HL-60 (cell line): ENCODE measurements around the gene USP35.

Experiments used
- DNase-seq, 2 experiments: peaks; one replicate each; pipeline ENCODE4 v3.0.0-alpha.2; 2010 to 2020; ENCODE audit warnings: low read depth in 1 of 2, low spot score in 1 of 2
- H3K27ac ChIP-seq: fragments of 250-450 bp; sonication (Bioruptor Pico); replicated peaks from 2 replicates; pipeline ENCODE4 v1.5.1; 2020; ENCODE audit warnings: mild to moderate bottlenecking, moderate library complexity
- H3K27me3 ChIP-seq: fragments of 250-450 bp; sonication (Bioruptor Pico); 2 replicates; pipeline ENCODE4 v1.5.1; 2021; ENCODE audit warnings: mild to moderate bottlenecking, moderate library complexity; ENCODE audit not compliant: insufficient read depth, poor library complexity, severe bottlenecking
- H3K4me3 ChIP-seq: replicated peaks from 2 replicates; pipeline ENCODE4 v1.5.1; 2011; ENCODE audit warnings: mild to moderate bottlenecking, control low read depth, low read length; ENCODE audit not compliant: insufficient read depth
- GABPA ChIP-seq: IDR thresholded peaks from 2 replicates; pipeline ENCODE4 v1.6.1; 2012; ENCODE audit warnings: low read depth
- POLR2AphosphoS5 ChIP-seq: IDR thresholded peaks from 2 replicates; pipeline ENCODE4 v1.6.1; 2012; ENCODE audit warnings: low read depth
- SPI1 ChIP-seq: IDR thresholded peaks from 2 replicates; pipeline ENCODE4 v1.6.1; 2012; ENCODE audit warnings: low read depth, mild to moderate bottlenecking, borderline replicate concordance
- TF ChIP-seq, protein P1 (sequence below): IDR thresholded peaks from 2 replicates; pipeline ENCODE4 v1.6.1; 2012; ENCODE audit warnings: low read depth; ENCODE audit not compliant: insufficient replicate concordance
- TF ChIP-seq, protein P2 (sequence below): IDR thresholded peaks from one replicate; pipeline ENCODE4 v1.5.1; 2011; ENCODE audit warnings: low read length, control low read depth, inconsistent platforms; ENCODE audit not compliant: insufficient read depth

Gene USP35

DNA sequence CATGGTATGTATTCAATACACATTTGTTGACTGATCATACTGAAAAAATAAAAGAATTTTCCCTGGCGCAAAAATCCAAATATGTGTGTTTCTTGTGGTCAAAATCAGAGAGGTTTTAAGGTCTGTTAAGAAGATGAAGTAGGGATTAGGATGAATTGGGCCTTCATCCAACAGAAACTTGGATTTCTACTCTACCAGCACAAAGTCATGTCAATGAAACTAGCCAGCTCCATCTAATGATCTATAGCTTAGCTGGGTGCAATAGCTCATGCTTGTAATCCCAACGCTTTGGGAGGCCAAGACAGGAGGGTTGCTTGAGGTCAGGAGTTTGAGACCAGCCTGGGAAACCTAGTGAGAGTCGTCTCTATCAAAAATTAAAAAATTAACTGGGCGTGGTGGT lies 65.5 kb downstream of the USP35 start:
- Histone ChIP-seq H3K27ac (no peak overlapping the region), H3K27me3 (no peaks in the 10 kb centered on the region), H3K4me3 (no peak overlapping the region)
- TF ChIP-seq GABPA = no peak
- TF ChIP-seq, protein P1, sequence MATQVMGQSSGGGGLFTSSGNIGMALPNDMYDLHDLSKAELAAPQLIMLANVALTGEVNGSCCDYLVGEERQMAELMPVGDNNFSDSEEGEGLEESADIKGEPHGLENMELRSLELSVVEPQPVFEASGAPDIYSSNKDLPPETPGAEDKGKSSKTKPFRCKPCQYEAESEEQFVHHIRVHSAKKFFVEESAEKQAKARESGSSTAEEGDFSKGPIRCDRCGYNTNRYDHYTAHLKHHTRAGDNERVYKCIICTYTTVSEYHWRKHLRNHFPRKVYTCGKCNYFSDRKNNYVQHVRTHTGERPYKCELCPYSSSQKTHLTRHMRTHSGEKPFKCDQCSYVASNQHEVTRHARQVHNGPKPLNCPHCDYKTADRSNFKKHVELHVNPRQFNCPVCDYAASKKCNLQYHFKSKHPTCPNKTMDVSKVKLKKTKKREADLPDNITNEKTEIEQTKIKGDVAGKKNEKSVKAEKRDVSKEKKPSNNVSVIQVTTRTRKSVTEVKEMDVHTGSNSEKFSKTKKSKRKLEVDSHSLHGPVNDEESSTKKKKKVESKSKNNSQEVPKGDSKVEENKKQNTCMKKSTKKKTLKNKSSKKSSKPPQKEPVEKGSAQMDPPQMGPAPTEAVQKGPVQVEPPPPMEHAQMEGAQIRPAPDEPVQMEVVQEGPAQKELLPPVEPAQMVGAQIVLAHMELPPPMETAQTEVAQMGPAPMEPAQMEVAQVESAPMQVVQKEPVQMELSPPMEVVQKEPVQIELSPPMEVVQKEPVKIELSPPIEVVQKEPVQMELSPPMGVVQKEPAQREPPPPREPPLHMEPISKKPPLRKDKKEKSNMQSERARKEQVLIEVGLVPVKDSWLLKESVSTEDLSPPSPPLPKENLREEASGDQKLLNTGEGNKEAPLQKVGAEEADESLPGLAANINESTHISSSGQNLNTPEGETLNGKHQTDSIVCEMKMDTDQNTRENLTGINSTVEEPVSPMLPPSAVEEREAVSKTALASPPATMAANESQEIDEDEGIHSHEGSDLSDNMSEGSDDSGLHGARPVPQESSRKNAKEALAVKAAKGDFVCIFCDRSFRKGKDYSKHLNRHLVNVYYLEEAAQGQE = no peak
- TF ChIP-seq POLR2AphosphoS5 = no peak
- no peak for TF ChIP-seq SPI1
- TF ChIP-seq, protein P2, sequence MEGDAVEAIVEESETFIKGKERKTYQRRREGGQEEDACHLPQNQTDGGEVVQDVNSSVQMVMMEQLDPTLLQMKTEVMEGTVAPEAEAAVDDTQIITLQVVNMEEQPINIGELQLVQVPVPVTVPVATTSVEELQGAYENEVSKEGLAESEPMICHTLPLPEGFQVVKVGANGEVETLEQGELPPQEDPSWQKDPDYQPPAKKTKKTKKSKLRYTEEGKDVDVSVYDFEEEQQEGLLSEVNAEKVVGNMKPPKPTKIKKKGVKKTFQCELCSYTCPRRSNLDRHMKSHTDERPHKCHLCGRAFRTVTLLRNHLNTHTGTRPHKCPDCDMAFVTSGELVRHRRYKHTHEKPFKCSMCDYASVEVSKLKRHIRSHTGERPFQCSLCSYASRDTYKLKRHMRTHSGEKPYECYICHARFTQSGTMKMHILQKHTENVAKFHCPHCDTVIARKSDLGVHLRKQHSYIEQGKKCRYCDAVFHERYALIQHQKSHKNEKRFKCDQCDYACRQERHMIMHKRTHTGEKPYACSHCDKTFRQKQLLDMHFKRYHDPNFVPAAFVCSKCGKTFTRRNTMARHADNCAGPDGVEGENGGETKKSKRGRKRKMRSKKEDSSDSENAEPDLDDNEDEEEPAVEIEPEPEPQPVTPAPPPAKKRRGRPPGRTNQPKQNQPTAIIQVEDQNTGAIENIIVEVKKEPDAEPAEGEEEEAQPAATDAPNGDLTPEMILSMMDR = no peak
- DNase-seq = no peak

DNA sequence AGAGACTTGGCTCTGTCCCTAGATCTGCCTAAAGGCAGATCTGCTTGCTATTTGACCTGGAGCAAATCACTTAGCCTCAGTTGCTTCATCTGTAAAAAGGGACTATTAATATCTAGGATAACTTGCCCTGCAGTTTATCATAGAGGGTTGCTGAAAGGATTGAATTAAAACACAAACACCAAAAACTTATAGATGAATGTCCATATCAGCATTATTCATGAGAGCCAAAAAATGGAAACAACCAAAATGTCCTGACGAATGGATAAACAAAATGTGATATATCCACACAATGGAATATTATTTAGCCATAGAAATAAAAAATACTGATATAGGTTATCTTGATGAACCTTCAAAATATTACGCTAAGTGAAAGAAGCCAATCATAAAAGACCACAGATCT lies 67.2 kb downstream of the USP35 start:
- no peak overlapping the region for H3K27ac ChIP-seq
- no peaks in the 10 kb centered on the region for H3K27me3 ChIP-seq
- DNase-seq = no peak
- H3K4me3 ChIP-seq = no peak overlapping the region
- TF ChIP-seq, protein P2 = no peak
- no peak for TF ChIP-seq SPI1
- TF ChIP-seq POLR2AphosphoS5 = no peak

DNA sequence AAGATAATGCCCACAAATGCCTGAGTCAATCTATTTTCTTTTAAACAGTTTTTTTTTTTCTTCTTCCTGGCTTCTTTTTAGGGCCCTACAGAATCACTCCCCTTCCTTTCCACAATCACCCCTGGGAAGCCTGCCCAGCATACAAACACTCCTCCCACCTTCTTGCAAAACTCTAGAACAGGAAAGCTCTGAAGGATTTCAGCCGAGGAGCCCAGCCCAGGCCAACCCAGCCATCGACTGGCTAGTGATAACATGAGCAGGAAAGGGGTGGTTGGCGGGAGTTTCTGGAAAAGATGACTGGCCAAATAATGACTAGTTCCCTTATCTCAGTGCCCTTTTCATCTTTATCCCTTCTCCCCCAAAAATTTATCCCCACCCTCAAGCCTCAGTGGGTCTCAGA lies 68.2 kb downstream of the USP35 start:
- Histone ChIP-seq H3K4me3 (no peak overlapping the region), H3K27me3 (no peaks in the 10 kb centered on the region), H3K27ac (no peak overlapping the region)
- TF ChIP-seq, protein P2 = no peak
- TF ChIP-seq POLR2AphosphoS5 (no peak), SPI1 (no peak), GABPA (no peak)
- TF ChIP-seq, protein P1 = no peak
- no peak for DNase-seq

- H3K27me3 ChIP-seq = no peaks in the 10 kb centered on the region
- H3K4me3 ChIP-seq = no peak overlapping the region
- no peak overlapping the region for H3K27ac ChIP-seq
- TF ChIP-seq POLR2AphosphoS5 (no peak), GABPA (no peak), SPI1 (no peak)
- TF ChIP-seq, protein P1 = no peak
- TF ChIP-seq, protein P2 = no peak
- no peak for DNase-seq
Measured at GRCh38 chr11:78257654-78258053, 68.9 kb downstream of the USP35 start.
